Measurements from ENCODE around the gene CHTOP.
"Not testable (repeated sequence)": the region's sequence is repeated elsewhere in the genome, so short reads cannot be mapped to it uniquely, and the experiment has no call there.

The CHTOP gene

DNA sequence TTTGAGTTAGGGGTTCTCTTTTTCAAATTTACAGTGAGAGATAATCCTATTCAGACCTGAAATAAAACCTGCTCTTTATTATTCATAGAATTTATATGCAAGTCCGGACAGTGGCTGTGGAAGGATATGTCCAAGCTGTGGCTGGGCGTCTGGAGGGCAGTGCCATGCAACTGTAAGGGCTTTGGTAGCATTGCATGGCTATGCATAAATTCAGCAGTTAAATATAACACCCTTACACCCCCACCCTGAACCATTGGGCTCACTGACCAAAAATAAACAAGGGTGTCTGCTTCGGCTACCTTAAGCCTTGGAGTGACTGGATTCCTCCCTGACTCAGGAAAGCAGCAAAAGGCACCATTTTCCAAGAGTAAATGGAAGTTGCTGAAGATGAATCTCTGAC lies 5.4 kb downstream of the CHTOP start:
- no peak for TF ChIP-seq CTCF (IDR thresholded peaks at IDR 0.05; ENCODE audit: insufficient read depth, low read depth, low read length, missing control alignments)
- no peak for DNase-seq (ENCODE audit: low read depth)
- H3K4me3 ChIP-seq (ENCODE audit: low read length) = no peak overlapping the region

- not testable (repeated sequence) for H3K4me3 ChIP-seq (ENCODE audit: low read length); DNase-seq (ENCODE audit: low read depth)
Measured at GRCh38 chr1:153640213-153640612, 6.3 kb downstream of the CHTOP start.

GRCh38 chr1:153640861-153641260 lies 7.0 kb downstream of the CHTOP start:
- DNase-seq (ENCODE audit: low read depth) = no peak
- no peak for TF ChIP-seq CTCF (IDR thresholded peaks at IDR 0.05; ENCODE audit: insufficient read depth, low read depth, low read length, missing control alignments)
- H3K4me3 ChIP-seq (ENCODE audit: low read length) = no peak overlapping the region

- no peak for TF ChIP-seq CTCF (IDR thresholded peaks at IDR 0.05; ENCODE audit: insufficient read depth, low read depth, low read length, missing control alignments)
- no peak for DNase-seq (ENCODE audit: low read depth)
- no peak overlapping the region for H3K4me3 ChIP-seq (ENCODE audit: low read length)
Measured at GRCh38 chr1:153642161-153642560, 8.3 kb downstream of the CHTOP start.

DNA sequence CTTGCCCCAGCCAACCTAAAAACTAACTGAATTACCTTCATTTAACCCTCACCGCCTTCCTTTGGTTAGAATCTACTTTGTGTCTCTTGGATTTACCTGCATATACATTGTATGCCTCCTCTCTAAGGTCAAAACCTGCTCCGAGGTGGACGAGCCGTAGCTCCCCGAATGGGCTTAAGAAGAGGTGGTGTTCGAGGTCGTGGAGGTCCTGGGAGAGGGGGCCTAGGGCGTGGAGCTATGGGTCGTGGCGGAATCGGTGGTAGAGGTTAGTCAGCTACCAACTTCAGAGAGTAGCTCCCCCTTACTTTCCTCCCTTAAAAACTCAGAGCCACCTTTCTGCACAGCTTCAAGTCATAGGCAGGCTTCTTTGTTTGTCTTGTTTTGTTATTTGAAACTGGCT lies 9.2 kb downstream of the CHTOP start:
- no peak for DNase-seq (ENCODE audit: low read depth)
- TF ChIP-seq CTCF (IDR thresholded peaks at IDR 0.05; ENCODE audit: insufficient read depth, low read depth, low read length, missing control alignments) = no peak
- no peak overlapping the region for H3K4me3 ChIP-seq (ENCODE audit: low read length)

DNA sequence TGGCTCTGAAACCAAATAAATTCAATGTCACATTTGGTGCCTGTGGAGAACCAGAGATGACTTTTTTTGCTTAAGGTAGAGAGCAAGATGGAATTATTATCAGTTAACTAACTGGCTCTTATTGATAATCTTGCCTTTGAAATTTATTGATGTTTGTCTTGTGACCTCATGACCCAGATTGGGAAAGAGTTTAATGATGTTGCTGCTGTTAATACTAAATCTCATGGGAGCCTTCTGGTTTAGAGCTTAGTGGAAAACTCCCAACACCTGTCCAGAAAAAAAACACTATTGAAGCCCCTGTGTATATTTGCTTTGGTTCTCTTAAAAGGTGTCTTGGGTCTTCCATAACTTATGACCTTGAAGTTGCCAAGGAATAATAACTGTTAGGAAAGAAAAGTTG lies 9.9 kb downstream of the CHTOP start:
- TF ChIP-seq CTCF (IDR thresholded peaks at IDR 0.05; ENCODE audit: insufficient read depth, low read depth, low read length, missing control alignments) = no peak
- H3K4me3 ChIP-seq (ENCODE audit: low read length) = no peak overlapping the region
- no peak for DNase-seq (ENCODE audit: low read depth)

GRCh38 chr1:153646672-153647345 lies 12.9 kb downstream of the CHTOP start:
- TF ChIP-seq CTCF (IDR thresholded peaks at IDR 0.05; ENCODE audit: insufficient read depth, low read depth, low read length, missing control alignments) = no peak
- no peak for DNase-seq (ENCODE audit: low read depth)
- no peak overlapping the region for H3K4me3 ChIP-seq (ENCODE audit: low read length)

Data from epithelial cell of esophagus (primary cell).